GM20431 (cell line): ENCODE data around the gene HIGD2B.
"Not testable (repeated sequence)": the region's sequence is repeated elsewhere in the genome, so short reads cannot be mapped to it uniquely, and the experiment has no call there.

Experiments
- in situ Hi-C: fragments of 300-500 bp; cut with MseI, MboI; formaldehyde crosslinking; loops from one replicate; pipeline ENCODE4 v1.15.0; 2020; ENCODE audit warnings: low sequenced_read_pairs; ENCODE audit not compliant: unreplicated experiment

Gene HIGD2B

GRCh38 chr15:72682772-72683171 is 3.2 kb downstream of the HIGD2B start:
- in situ Hi-C loops: no loop called here

- in situ Hi-C loops: no loop called here
Measured at GRCh38 chr15:72680931-72681330, 5.1 kb downstream of the HIGD2B start.

GRCh38 chr15:72676838-72677237 is 9.1 kb downstream of the HIGD2B start:
- in situ Hi-C loops: no loop called here

- in situ Hi-C loops: no loop called here
Measured at GRCh38 chr15:72671525-72671924, 14.5 kb downstream of the HIGD2B start.

GRCh38 chr15:72670656-72671352 is 15.2 kb downstream of the HIGD2B start:
- in situ Hi-C loops: not testable (repeated sequence)

- in situ Hi-C loops: not testable (repeated sequence)
Measured at GRCh38 chr15:72669803-72670202, 16.2 kb downstream of the HIGD2B start.

GRCh38 chr15:72665706-72666105 is 20.3 kb downstream of the HIGD2B start:
- in situ Hi-C loops: not testable (repeated sequence)

- in situ Hi-C loops: not testable (repeated sequence)
Measured at GRCh38 chr15:72663931-72664330, 22.1 kb downstream of the HIGD2B start.

GRCh38 chr15:72661081-72661480 is 24.9 kb downstream of the HIGD2B start:
- in situ Hi-C loops: not testable (repeated sequence)

- in situ Hi-C loops: not testable (repeated sequence)
Measured at GRCh38 chr15:72656014-72656413, 30.0 kb downstream of the HIGD2B start.

GRCh38 chr15:72654397-72654796 is 31.6 kb downstream of the HIGD2B start, which contains the start of gene GOLGA6B:
TSS of gene GOLGA6B (plus strand) at chr15:72654697. CDS start at chr15:72654738, 41 bp downstream.
- in situ Hi-C loops: not testable (repeated sequence)

- in situ Hi-C loops: not testable (repeated sequence)
Measured at GRCh38 chr15:72648631-72649253, 37.2 kb downstream of the HIGD2B start.

GRCh38 chr15:72642271-72642670 is 43.7 kb downstream of the HIGD2B start:
- in situ Hi-C loops: not testable (repeated sequence)

- in situ Hi-C loops: not testable (repeated sequence)
Measured at GRCh38 chr15:72639759-72640483, 46.1 kb downstream of the HIGD2B start.

GRCh38 chr15:72636519-72637282 is 49.3 kb downstream of the HIGD2B start:
- in situ Hi-C loops: not testable (repeated sequence)

- in situ Hi-C loops: not testable (repeated sequence)
Measured at GRCh38 chr15:72629068-72629570, 56.9 kb downstream of the HIGD2B start.

- in situ Hi-C loops: not testable (repeated sequence)
Measured at GRCh38 chr15:72628249-72629067, 57.5 kb downstream of the HIGD2B start.

GRCh38 chr15:72626153-72626552 is 59.8 kb downstream of the HIGD2B start:
- in situ Hi-C loops: not testable (repeated sequence)
